Measurements from ENCODE around the gene SLC19A1.

The SLC19A1 gene

DNA sequence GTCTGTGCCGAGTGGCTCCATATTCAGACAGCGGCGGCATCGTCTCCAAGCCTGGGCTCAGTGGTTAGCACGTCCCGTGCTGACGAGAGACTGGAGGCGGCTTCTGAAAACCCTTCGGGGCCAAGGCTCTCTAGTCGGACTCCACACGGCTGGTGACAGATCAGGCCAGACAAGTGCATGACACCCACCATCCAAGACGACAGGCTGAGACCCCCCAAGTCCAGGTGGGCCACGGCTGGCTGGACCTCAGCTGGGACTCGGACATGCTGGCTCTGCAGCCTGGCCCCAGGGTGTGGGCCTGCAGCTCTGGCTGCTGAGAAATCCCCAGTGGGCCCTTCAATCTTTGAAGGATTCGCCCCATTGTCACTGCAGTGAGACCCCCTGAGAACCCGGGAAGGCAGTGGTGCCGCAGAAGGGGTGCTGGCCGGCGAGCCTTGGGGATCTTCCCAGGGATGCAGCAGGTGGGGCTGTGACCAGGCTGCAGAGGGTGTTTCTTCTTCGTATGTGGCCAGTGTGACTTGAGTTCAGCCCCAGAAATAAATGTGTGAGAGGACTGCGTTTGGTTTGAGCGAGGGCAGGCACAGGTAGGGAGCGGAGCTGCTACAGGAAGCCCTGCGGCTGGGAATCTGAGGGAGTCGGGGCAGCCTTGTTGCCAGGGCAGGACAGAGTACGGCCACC lies 15.9 kb upstream of the SLC19A1 start:
- TF ChIP-seq, protein P1, sequence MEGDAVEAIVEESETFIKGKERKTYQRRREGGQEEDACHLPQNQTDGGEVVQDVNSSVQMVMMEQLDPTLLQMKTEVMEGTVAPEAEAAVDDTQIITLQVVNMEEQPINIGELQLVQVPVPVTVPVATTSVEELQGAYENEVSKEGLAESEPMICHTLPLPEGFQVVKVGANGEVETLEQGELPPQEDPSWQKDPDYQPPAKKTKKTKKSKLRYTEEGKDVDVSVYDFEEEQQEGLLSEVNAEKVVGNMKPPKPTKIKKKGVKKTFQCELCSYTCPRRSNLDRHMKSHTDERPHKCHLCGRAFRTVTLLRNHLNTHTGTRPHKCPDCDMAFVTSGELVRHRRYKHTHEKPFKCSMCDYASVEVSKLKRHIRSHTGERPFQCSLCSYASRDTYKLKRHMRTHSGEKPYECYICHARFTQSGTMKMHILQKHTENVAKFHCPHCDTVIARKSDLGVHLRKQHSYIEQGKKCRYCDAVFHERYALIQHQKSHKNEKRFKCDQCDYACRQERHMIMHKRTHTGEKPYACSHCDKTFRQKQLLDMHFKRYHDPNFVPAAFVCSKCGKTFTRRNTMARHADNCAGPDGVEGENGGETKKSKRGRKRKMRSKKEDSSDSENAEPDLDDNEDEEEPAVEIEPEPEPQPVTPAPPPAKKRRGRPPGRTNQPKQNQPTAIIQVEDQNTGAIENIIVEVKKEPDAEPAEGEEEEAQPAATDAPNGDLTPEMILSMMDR (IDR thresholded peaks at IDR 0.05) = no peak

DNA sequence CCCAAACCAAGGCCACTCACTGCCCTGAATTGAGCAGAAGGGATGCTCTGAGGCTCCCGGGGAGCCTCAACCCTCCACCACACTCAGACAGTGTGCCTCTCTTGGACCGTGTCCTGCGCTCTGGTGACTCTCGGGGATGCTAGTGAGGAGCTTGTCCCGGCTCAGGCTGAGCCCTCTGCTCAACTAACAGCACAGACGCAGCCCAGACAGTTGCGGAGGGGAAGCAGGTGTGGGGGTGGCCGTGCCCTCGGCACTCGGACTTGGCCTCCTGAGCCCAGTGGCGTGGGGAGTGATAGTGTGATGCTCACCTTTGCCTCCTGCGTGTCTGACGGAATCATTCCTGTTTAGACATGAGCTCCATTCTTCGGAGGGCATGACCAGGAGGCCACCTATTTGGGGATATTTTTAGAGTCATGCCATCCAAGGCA lies 15.4 kb upstream of the SLC19A1 start:
- TF ChIP-seq, protein P1 (IDR thresholded peaks at IDR 0.05) = no peak

- TF ChIP-seq, protein P1 (IDR thresholded peaks at IDR 0.05) = no peak
Observed at GRCh38 chr21:45556645-45557615, 14.7 kb upstream of the SLC19A1 start.

DNA sequence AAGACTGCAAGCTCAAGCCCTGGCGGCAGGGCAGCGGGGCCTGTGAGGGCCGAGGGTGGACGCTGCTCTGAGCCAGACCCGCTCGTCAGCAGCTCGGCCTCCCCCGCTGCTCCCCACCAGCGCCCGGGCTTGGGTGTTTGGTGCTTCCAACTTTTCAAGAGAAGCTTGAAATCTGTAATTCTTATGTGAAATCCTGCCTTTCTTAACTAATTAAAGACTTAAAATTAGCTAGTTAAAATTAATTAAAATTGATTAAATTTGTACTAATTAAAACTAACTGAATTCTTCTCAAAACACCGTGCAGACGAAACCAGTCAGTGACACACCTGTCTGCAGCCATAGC lies 14.0 kb upstream of the SLC19A1 start:
- TF ChIP-seq, protein P1 (IDR thresholded peaks at IDR 0.05) = no peak

DNA sequence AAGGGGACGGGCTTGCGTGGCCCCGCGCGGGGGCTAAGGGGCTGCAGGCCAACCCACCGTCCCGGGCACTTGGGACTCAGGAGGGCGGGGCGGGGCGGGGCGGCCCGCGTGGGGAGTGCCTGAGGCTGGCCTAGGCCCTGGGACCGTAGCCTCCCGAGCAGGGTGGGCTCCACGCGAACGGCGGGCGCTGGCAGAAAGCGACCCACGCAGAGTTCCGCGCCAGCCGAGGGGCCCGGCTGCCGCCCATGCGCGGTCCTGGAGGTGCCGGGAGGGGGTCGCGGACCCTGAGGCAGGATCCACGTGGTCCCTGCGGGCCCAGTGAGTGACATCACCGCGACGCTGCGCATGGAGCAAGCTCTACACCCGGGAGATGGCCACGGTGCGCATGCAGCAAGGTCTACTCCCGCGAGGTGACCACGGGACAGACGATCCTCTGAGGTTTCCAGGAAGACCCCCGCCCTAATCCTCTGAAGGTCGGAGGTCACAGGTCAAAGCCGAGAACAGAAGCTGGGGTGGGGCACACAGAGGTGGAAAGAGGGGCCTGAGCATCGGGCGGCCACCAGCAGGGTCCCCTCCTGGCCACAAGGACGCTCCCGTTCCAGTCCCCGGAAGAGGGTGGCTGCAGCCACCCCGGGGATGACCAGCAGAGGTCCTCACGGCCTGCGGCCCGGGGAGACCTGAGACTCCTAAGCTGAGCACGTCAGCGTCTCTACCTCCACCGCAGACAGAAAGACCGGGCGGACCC lies 13.5 kb upstream of the SLC19A1 start:
- TF ChIP-seq, protein P1 (IDR thresholded peaks at IDR 0.05) = peak; percentile 81

GRCh38 chr21:45555251-45555556 lies 13.0 kb upstream of the SLC19A1 start:
- TF ChIP-seq, protein P1 (IDR thresholded peaks at IDR 0.05) = no peak

DNA sequence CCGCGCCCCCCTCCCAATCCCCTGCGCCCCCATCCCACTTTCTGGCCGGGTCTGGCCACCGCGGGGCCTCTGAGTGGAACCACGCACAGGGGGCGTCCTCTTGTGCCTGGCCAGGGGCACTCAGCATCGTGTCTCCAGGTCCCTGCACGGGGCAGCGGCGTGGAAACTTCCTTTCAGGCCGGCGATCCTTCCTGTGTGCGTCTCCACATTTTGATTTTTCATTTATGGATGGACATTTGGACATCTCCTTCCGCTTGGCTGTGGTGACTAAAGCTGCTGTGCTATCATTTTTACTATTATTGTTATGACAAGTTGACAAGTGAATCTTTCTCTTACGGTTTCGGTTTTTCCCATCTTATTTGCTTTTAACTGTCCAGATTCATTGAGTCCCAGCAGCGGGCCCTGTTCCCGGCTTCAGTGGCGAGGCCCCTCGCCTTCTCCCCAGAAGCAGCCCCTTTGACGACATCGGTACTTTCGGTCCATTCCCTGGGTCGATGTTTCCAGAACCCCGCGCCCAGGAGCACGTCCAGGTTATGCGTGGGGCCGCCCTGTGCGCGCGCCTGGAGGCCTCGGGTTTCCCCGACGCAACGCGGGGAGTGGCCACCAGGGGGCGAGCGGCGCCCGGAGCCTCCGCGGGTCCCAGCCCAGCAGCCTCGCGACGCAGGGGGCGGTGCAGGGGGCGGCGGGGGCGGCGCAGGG lies 12.4 kb upstream of the SLC19A1 start:
- TF ChIP-seq, protein P1 (IDR thresholded peaks at IDR 0.05) = peak; percentile 71
